GM12873 (cell line): ENCODE results near the gene DLGAP5.

Experiments
- TF ChIP-seq, protein P1 (sequence below): IDR thresholded peaks from 2 replicates; pipeline ENCODE4 v1.5.1; 2012; ENCODE audit warnings: low read depth, mild to moderate bottlenecking, moderate library complexity, low read length, control low read depth; ENCODE audit not compliant: insufficient read depth; ENCODE audit errors: missing control alignments

DLGAP5 gene

GRCh38 chr14:55180006-55180405, 11.4 kb downstream of the DLGAP5 start:
- TF ChIP-seq, protein P1, sequence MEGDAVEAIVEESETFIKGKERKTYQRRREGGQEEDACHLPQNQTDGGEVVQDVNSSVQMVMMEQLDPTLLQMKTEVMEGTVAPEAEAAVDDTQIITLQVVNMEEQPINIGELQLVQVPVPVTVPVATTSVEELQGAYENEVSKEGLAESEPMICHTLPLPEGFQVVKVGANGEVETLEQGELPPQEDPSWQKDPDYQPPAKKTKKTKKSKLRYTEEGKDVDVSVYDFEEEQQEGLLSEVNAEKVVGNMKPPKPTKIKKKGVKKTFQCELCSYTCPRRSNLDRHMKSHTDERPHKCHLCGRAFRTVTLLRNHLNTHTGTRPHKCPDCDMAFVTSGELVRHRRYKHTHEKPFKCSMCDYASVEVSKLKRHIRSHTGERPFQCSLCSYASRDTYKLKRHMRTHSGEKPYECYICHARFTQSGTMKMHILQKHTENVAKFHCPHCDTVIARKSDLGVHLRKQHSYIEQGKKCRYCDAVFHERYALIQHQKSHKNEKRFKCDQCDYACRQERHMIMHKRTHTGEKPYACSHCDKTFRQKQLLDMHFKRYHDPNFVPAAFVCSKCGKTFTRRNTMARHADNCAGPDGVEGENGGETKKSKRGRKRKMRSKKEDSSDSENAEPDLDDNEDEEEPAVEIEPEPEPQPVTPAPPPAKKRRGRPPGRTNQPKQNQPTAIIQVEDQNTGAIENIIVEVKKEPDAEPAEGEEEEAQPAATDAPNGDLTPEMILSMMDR, result no peak

- TF ChIP-seq, protein P1, result no peak
Measured at GRCh38 chr14:55170526-55170925, 20.9 kb downstream of the DLGAP5 start.

DNA sequence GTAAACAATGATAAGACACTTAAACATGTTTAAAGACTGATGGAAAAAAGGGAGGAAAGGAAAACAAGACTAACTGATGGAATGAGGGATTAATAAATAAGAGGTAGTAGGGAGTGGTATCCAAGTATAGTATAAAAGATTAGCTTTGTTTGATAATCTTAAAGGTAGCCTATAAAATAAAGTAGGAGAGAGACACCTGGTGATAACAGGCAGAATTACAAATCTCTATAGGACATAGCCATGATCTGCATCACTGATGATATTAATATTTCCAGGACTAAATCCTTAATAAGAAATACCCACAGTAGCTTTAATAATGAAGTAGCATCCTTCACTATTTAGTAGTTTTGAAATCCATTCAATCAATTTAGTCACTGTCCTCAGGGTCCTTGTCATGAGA, 30.4 kb downstream of the DLGAP5 start:
- TF ChIP-seq, protein P1, result peak; percentile 37

- TF ChIP-seq, protein P1, result no peak
Measured at GRCh38 chr14:55158412-55158811, 33.0 kb downstream of the DLGAP5 start.

DNA sequence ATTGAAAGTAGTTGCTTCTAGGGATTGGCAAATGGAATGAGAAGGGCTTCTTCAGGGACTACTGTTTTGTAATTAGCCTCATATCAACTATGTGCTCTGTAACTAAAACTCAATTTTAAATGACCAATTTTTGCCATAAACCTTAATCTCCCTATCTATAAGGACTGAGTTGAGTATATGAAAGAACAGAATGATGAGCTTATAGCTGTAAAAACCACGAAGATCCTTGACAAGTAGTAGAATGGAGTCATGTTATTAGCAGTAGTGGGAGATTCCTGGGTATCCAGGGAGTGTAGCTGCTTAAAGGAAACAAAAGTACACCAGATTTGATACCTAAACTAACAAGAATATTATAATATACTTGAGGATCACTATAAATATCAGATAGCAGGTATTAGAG, 34.3 kb downstream of the DLGAP5 start:
- TF ChIP-seq, protein P1, result no peak

GRCh38 chr14:55153951-55154350, 37.4 kb downstream of the DLGAP5 start:
- TF ChIP-seq, protein P1, result no peak

DNA sequence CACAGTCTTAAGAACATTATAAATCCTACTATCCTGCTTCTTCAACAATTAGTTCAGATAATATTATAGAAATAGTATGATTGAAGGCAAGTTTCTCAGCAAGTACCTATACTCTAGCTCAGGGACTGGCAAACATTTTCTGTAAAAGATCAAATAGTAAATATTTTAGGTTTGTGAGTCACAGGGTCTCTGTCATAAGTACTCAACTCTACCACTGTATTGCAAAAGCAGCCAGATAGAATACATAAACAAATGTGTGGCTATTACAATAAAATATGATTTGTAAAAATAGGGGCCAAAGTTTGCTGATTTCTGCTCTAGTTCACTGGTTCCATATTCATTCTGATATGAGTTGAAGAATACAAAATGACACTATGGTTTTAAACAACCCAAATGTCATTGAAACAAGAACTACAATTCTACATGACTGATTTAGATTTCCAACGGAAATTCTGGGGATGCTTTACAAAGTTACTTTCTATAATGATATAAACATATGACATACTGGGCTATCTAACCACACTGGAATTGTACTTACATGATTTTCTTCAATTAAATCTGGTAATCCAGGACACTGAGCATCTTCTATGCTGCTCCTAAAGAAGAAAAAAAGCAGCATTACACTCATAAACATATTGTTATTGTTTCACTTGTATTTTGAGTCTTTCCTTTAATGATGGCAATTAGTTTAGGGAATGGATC, 39.2 kb downstream of the DLGAP5 start:
- TF ChIP-seq, protein P1, result no peak
